Measurements from ENCODE around the gene MRPL28.

- TF ChIP-seq CTCF (IDR thresholded peaks at IDR 0.05) (no peak), EP300 (IDR thresholded peaks at IDR 0.05) (no peak)
Observed at GRCh38 chr16:369275-369865, 968 bp downstream of the MRPL28 start.

Data from ovary (tissue), 3 donors.